IMR-90 (cell line): ENCODE data around the gene PEAK1.

Source experiments
- CEBPB ChIP-seq: IDR thresholded peaks from 2 replicates; pipeline ENCODE4 v1.6.1; 2012; ENCODE audit warnings: low read depth, low read length, improper control_type of control experiment
- CHD1 ChIP-seq: IDR thresholded peaks from 2 replicates; pipeline ENCODE4 v1.6.1; 2012; ENCODE audit warnings: low read depth, low read length, improper control_type of control experiment
- CTCF ChIP-seq: conservative IDR thresholded peaks from 2 replicates; pipeline ENCODE4 v1.5.1; 2012; ENCODE audit warnings: mild to moderate bottlenecking, low read depth, low read length, improper control_type of control experiment
- ELK1 ChIP-seq: fragments of 150-350 bp; IDR thresholded peaks from 2 replicates; pipeline ENCODE4 v1.6.1; 2016; ENCODE audit warnings: low read depth, mild to moderate bottlenecking, low read length, moderate library complexity, borderline replicate concordance
- FOS ChIP-seq: fragments of 150-350 bp; IDR thresholded peaks from 2 replicates; pipeline ENCODE4 v1.6.1; 2016; ENCODE audit warnings: low read depth, low read length
- MAFK ChIP-seq: IDR thresholded peaks from 2 replicates; pipeline ENCODE4 v1.6.1; 2012; ENCODE audit warnings: low read depth, low read length, improper control_type of control experiment
- MAZ ChIP-seq: IDR thresholded peaks from 2 replicates; pipeline ENCODE4 v1.6.1; 2012; ENCODE audit warnings: low read depth, mild to moderate bottlenecking, low read length, improper control_type of control experiment, moderate library complexity, borderline replicate concordance
- MXI1 ChIP-seq: IDR thresholded peaks from 2 replicates; pipeline ENCODE4 v1.6.1; 2012; ENCODE audit warnings: low read depth, mild to moderate bottlenecking, low read length, moderate library complexity, borderline replicate concordance
- NFE2L2 ChIP-seq: fragments of 150-350 bp; IDR thresholded peaks from 2 replicates; pipeline ENCODE4 v1.6.1; 2016; ENCODE audit warnings: low read depth, mild to moderate bottlenecking, low read length
- POLR2A ChIP-seq: IDR thresholded peaks from 2 replicates; pipeline ENCODE4 v1.6.1; 2012; ENCODE audit warnings: mild to moderate bottlenecking, low read depth, low read length
- RAD21 ChIP-seq: IDR thresholded peaks from 2 replicates; pipeline ENCODE4 v1.6.1; 2012; ENCODE audit warnings: low read length, improper control_type of control experiment
- RCOR1 ChIP-seq: IDR thresholded peaks from 2 replicates; pipeline ENCODE4 v1.6.1; 2012; ENCODE audit warnings: mild to moderate bottlenecking, low read length, improper control_type of control experiment; ENCODE audit not compliant: insufficient replicate concordance
- RFX5 ChIP-seq: IDR thresholded peaks from 2 replicates; pipeline ENCODE4 v1.8.0; 2012; ENCODE audit warnings: low read depth, mild to moderate bottlenecking, low read length, moderate library complexity
- SMC3 ChIP-seq: fragments of 150-350 bp; IDR thresholded peaks from 2 replicates; pipeline ENCODE4 v1.6.1; 2016; ENCODE audit warnings: low read depth, mild to moderate bottlenecking, antibody characterized with exemption, low read length, moderate library complexity

GRCh38 chr15:77430652-77431051 is 10.7 kb upstream of the PEAK1 start:
- TF ChIP-seq CTCF (no peak), MAFK (no peak), RCOR1 (no peak), RAD21 (no peak), POLR2A (no peak), CEBPB (no peak), NFE2L2 (no peak), MAZ (no peak), MXI1 (no peak), CHD1 (no peak), RFX5 (no peak), FOS (no peak), ELK1 (no peak), SMC3 (no peak)
